HepG2 (cell line): Measurements from ENCODE around the gene TLR9. TPM values are rescaled to one million over a fixed set of nuclear protein-coding genes. Genes with fewer than 3 reads are reported as not detected.
A peak's percentile ranks its signal among the peaks of the same experiment; 100 is the strongest.

ENCODE experiments used
- CBFB ChIP-seq: sonication (generic); formaldehyde crosslinking; IDR thresholded peaks from 2 replicates; pipeline ENCODE4 v1.4.0; 2020; ENCODE audit warnings: missing genetic modification reagents
- EHMT2 ChIP-seq: fragments of 200-600 bp; sonication (generic); IDR thresholded peaks from 2 replicates; pipeline ENCODE4 v1.7.0; 2017; ENCODE audit warnings: antibody characterized with exemption, low read depth, low read length, borderline replicate concordance
- KAT8 ChIP-seq: IDR thresholded peaks from 2 replicates; pipeline ENCODE4 v1.6.1; 2016; ENCODE audit warnings: missing genetic modification reagents, missing compliant biosample characterization
- KDM3A ChIP-seq: IDR thresholded peaks from 2 replicates; pipeline ENCODE4 v1.6.1; 2018; ENCODE audit warnings: low read depth, missing compliant biosample characterization
- KDM6A ChIP-seq: IDR thresholded peaks from 2 replicates; pipeline ENCODE4 v1.6.1; 2016; ENCODE audit warnings: low read depth
- NFKBIZ ChIP-seq: IDR thresholded peaks from 2 replicates; pipeline ENCODE4 v1.6.1; 2018; ENCODE audit warnings: missing genetic modification reagents, missing compliant biosample characterization
- SP1 ChIP-seq, 2 experiments: fragments of 450-650 bp in 1 of 2; sonication (generic) in 1 of 2; formaldehyde crosslinking in 1 of 2; IDR thresholded peaks; 2 replicates each; pipeline versions ENCODE4 v1.4.0 to v1.6.1; 2016 to 2020; ENCODE audit warnings: missing genetic modification reagents in 1 of 2
- SP2 ChIP-seq: sonication (generic); formaldehyde crosslinking; IDR thresholded peaks from 2 replicates; pipeline ENCODE4 v1.5.1; 2020; ENCODE audit warnings: mild to moderate bottlenecking, missing genetic modification reagents
- THAP11 ChIP-seq: IDR thresholded peaks from 2 replicates; pipeline ENCODE4 v1.6.1; 2016; ENCODE audit warnings: missing biosample characterization, missing genetic modification reagents
- TMF1 ChIP-seq: sonication (generic); formaldehyde crosslinking; IDR thresholded peaks from 2 replicates; pipeline ENCODE4 v1.8.1; 2022; ENCODE audit warnings: low read depth, missing genetic modification reagents
- ZFY ChIP-seq: sonication (generic); formaldehyde crosslinking; IDR thresholded peaks from 2 replicates; pipeline ENCODE4 v1.4.0; 2020; ENCODE audit warnings: missing genetic modification reagents
- ZNF446 ChIP-seq: sonication (generic); formaldehyde crosslinking; IDR thresholded peaks from 2 replicates; pipeline ENCODE4 v1.5.0; 2020; ENCODE audit warnings: mild to moderate bottlenecking, missing genetic modification reagents
- ZNF552 ChIP-seq: sonication (generic); formaldehyde crosslinking; IDR thresholded peaks from 2 replicates; pipeline ENCODE4 v1.9.0; 2022; ENCODE audit warnings: missing genetic modification reagents, mild to moderate bottlenecking, borderline replicate concordance
- polyA plus RNA-seq, 8 experiments: library from polyadenylated mRNA; depleted of rRNA in 3 of 8; stranded (reverse) in 7 of 8; unstranded in 1 of 8; fragments of >200 nt; fragmentation: Illumina TruSeq in 4 of 8; extraction: Trizol in 4 of 8; gene quantifications; 2 replicates each; pipeline versions ENCODE4 v1.2.1 to v1.2.3, GENCODE V29; 2011 to 2016; ENCODE audit warnings: low read depth in 4 of 8, missing spikeins in 1 of 8, mixed read lengths in 1 of 8; ENCODE audit not compliant: insufficient read depth in 1 of 8
- total RNA-seq, 5 experiments: library from RNA; depleted of rRNA; stranded (reverse); fragments of >200 nt; fragmentation: Illumina TruSeq; extraction: Trizol; gene quantifications; 2 replicates each; pipeline ENCODE4 v1.2.3, GENCODE V29; 2016; ENCODE audit warnings: low read depth in 1 of 5
- TF ChIP-seq, protein P1 (sequence below): IDR thresholded peaks from 2 replicates; pipeline ENCODE4 v1.6.1; 2016; ENCODE audit warnings: missing biosample characterization, missing genetic modification reagents, low read depth
- TF ChIP-seq, protein P2 (sequence below), 2 experiments: sonication (generic) in 1 of 2; formaldehyde crosslinking in 1 of 2; IDR thresholded peaks; 2 replicates each; pipeline versions ENCODE4 v1.4.0 to v1.6.1; 2018 to 2020; ENCODE audit warnings: missing genetic modification reagents in 2 of 2, borderline replicate concordance in 1 of 2, low read depth in 1 of 2, mild to moderate bottlenecking in 1 of 2, missing biosample characterization in 1 of 2
- TF ChIP-seq, protein P3 (sequence below): IDR thresholded peaks from 2 replicates; pipeline ENCODE4 v1.6.1; 2016; ENCODE audit warnings: low read depth, missing genetic modification reagents, missing compliant biosample characterization
- TF ChIP-seq, protein P4 (sequence below): sonication (generic); formaldehyde crosslinking; IDR thresholded peaks from 2 replicates; pipeline ENCODE4 v1.4.0; 2020; ENCODE audit warnings: missing genetic modification reagents
- TF ChIP-seq, protein P5 (sequence below): sonication (generic); formaldehyde crosslinking; IDR thresholded peaks from 2 replicates; pipeline ENCODE4 v1.5.1; 2020; ENCODE audit warnings: mild to moderate bottlenecking, missing genetic modification reagents, borderline replicate concordance

Gene TLR9
- total and polyA plus RNA-seq, 2 of the 13 experiments (the other 11 are each of a cell fraction or from before 2014, with no cell fraction given) = not detected

DNA sequence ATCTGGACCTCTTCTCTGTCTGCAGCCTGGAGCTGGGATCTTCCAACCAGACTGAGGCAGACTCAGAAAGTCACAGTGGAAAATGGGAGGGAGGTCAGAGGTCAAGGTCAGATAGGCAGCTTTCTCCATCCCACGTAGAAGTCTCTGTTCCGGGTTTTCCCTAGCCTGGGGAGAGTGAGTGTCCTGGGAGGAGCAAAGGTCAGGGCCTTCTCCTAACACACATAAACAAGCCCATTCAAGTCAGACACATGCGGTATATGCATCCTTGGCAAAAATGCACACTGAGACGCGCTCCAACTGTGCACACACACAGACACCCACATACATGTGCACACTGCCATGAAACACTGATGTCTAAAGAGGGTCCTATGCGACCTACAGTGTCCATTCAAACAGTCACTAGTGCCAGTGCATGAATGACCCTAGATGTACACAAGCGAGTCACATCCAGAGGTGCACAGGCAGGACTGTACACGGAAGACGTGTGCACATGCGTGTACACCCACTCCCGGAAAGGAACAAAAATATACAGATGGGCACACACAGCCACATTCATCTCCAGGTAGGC lies 12.8 kb upstream of the TLR9 start (continued):
- TF ChIP-seq, protein P1, sequence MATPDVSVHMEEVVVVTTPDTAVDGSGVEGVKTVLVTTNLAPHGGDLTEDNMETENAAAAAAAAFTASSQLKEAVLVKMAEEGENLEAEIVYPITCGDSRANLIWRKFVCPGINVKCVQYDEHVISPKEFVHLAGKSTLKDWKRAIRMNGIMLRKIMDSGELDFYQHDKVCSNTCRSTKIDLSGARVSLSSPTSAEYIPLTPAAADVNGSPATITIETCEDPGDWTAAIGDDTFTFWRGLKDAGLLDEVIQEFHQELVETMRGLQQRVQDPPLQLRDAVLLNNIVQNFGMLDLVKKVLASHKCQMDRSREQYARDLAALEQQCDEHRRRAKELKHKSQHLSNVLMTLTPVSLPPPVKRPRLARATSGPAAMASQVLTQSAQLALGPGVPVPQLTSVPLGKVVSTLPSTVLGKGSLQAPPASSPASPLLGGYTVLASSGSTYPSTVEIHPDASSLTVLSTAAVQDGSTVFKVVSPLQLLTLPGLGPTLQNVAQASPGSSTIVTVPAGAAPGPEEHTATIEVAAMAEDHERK = no peak
- TF ChIP-seq, protein P2, sequence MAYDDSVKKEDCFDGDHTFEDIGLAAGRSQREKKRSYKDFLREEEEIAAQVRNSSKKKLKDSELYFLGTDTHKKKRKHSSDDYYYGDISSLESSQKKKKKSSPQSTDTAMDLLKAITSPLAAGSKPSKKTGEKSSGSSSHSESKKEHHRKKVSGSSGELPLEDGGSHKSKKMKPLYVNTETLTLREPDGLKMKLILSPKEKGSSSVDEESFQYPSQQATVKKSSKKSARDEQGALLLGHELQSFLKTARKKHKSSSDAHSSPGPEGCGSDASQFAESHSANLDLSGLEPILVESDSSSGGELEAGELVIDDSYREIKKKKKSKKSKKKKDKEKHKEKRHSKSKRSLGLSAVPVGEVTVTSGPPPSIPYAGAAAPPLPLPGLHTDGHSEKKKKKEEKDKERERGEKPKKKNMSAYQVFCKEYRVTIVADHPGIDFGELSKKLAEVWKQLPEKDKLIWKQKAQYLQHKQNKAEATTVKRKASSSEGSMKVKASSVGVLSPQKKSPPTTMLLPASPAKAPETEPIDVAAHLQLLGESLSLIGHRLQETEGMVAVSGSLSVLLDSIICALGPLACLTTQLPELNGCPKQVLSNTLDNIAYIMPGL (CRISPR knock-in tag; IDR thresholded peaks at IDR 0.05; ENCODE audit: borderline replicate concordance in 1 of 2, low read depth in 1 of 2) = 0 out of 4 replicates have a peak, but pooled peaks have one; percentile 25 to 32
- TF ChIP-seq, protein P3, sequence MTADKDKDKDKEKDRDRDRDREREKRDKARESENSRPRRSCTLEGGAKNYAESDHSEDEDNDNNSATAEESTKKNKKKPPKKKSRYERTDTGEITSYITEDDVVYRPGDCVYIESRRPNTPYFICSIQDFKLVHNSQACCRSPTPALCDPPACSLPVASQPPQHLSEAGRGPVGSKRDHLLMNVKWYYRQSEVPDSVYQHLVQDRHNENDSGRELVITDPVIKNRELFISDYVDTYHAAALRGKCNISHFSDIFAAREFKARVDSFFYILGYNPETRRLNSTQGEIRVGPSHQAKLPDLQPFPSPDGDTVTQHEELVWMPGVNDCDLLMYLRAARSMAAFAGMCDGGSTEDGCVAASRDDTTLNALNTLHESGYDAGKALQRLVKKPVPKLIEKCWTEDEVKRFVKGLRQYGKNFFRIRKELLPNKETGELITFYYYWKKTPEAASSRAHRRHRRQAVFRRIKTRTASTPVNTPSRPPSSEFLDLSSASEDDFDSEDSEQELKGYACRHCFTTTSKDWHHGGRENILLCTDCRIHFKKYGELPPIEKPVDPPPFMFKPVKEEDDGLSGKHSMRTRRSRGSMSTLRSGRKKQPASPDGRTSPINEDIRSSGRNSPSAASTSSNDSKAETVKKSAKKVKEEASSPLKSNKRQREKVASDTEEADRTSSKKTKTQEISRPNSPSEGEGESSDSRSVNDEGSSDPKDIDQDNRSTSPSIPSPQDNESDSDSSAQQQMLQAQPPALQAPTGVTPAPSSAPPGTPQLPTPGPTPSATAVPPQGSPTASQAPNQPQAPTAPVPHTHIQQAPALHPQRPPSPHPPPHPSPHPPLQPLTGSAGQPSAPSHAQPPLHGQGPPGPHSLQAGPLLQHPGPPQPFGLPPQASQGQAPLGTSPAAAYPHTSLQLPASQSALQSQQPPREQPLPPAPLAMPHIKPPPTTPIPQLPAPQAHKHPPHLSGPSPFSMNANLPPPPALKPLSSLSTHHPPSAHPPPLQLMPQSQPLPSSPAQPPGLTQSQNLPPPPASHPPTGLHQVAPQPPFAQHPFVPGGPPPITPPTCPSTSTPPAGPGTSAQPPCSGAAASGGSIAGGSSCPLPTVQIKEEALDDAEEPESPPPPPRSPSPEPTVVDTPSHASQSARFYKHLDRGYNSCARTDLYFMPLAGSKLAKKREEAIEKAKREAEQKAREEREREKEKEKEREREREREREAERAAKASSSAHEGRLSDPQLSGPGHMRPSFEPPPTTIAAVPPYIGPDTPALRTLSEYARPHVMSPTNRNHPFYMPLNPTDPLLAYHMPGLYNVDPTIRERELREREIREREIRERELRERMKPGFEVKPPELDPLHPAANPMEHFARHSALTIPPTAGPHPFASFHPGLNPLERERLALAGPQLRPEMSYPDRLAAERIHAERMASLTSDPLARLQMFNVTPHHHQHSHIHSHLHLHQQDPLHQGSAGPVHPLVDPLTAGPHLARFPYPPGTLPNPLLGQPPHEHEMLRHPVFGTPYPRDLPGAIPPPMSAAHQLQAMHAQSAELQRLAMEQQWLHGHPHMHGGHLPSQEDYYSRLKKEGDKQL = no peak
- TF ChIP-seq ZNF552 (CRISPR knock-in tag) (0 out of 2 replicates have a peak, but pooled peaks have one; percentile 25), EHMT2 (no peak), CBFB (CRISPR knock-in tag) (peak; percentile 45; the same call in 1 of the 2 replicates), KAT8 (CRISPR knock-in tag) (peak; percentile 32; the same call in 1 of the 2 replicates), ZFY (CRISPR knock-in tag) (peak; percentile 33; the same call in 1 of the 2 replicates), KDM6A (CRISPR knock-in tag) (no peak; the same call in 1 of the 2 replicates), KDM3A (CRISPR knock-in tag) (peak; percentile 65; the same call in 1 of the 2 replicates), THAP11 (CRISPR knock-in tag) (peak; percentile 69; the same call in 1 of the 2 replicates), TMF1 (CRISPR knock-in tag) (0 out of 2 replicates have a peak, but pooled peaks have one; percentile 31), SP1 (IDR thresholded peaks at IDR 0.05) (no peak), SP1 (CRISPR knock-in tag; IDR thresholded peaks at IDR 0.05) (no peak; the same call in 1 of the 2 replicates), SP2 (CRISPR knock-in tag) (no peak; the same call in 1 of the 2 replicates), NFKBIZ (CRISPR knock-in tag) (no peak), ZNF446 (CRISPR knock-in tag) (no peak)
- TF ChIP-seq, protein P4, sequence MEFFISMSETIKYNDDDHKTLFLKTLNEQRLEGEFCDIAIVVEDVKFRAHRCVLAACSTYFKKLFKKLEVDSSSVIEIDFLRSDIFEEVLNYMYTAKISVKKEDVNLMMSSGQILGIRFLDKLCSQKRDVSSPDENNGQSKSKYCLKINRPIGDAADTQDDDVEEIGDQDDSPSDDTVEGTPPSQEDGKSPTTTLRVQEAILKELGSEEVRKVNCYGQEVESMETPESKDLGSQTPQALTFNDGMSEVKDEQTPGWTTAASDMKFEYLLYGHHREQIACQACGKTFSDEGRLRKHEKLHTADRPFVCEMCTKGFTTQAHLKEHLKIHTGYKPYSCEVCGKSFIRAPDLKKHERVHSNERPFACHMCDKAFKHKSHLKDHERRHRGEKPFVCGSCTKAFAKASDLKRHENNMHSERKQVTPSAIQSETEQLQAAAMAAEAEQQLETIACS (CRISPR knock-in tag) = no peak
- TF ChIP-seq, protein P5, sequence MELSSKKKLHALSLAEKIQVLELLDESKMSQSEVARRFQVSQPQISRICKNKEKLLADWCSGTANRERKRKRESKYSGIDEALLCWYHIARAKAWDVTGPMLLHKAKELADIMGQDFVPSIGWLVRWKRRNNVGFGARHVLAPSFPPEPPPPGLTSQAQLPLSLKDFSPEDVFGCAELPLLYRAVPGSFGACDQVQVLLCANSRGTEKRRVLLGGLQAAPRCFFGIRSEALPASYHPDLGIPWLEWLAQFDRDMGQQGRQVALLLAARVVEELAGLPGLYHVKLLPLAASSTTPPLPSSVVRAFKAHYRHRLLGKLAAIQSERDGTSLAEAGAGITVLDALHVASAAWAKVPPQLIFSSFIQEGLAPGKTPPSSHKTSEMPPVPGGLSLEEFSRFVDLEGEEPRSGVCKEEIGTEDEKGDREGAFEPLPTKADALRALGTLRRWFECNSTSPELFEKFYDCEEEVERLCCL = no peak
